Measurements from ENCODE around the gene WDR44. TPM values are rescaled to one million over a fixed set of nuclear protein-coding genes. Genes with fewer than 3 reads are reported as not detected.

Gene WDR44
- total RNA-seq, 2 experiments from 2014 or later: 19.5 to 21.0 TPM

DNA sequence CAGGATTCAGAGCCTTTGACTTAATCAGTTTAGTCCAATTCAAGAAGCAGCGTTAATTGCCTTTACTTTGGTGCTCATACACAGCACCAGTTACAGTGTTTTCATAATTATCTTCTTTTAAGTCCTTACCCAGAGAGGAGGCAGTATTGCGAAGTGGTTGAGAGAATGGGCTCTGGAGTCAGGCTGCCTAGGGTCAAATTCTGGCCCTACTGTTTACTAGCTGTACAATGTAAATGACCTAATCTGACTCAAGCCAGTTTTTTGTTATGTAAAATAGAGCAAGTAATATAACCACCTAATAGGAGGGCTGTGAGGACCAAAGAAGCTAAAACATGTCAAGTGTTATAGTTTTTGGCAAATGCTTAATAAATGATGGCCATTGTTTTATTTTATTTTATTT lies 27.6 kb downstream of the WDR44 start:
- H3K4me3 Mint-ChIP-seq: no peak overlapping the region
- CTCF ChIA-PET: no interaction called here
- DNase-seq (no peak), ATAC-seq (no peak)
- no peaks in the 10 kb centered on the region for H3K9me3 Mint-ChIP-seq (ENCODE audit: low read depth)
- no peaks in the 10 kb centered on the region for H3K27me3 Mint-ChIP-seq
- H3K4me1 Mint-ChIP-seq: no peaks in the 10 kb centered on the region
- H3K36me3 Mint-ChIP-seq: no peaks in the 10 kb centered on the region
- H3K27ac Mint-ChIP-seq: no peak overlapping the region

DNA sequence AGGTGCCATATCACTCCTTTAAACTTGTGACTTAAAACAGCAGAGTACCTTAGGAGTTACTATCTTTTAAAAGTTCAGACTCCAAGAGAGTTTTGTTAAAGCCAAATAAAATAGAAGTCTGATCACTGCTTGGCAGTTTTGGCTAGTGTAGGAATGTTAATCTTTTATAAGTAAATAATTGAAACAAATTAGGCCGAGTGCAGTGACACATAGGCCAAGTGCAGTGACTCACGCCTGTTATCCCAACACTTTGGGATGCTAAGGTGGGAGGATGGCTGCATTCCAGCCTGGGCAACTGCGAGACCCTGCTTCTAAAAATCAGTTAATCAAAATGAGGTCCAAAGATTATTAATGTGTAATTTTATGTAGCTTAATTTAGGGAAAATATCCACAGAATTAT lies 37.2 kb downstream of the WDR44 start:
- Mint-ChIP-seq H3K4me1 (no peaks in the 10 kb centered on the region), H3K9me3 (ENCODE audit: low read depth) (no peaks in the 10 kb centered on the region), H3K36me3 (peaks cover 8% of the 10 kb centered on the region), H3K27me3 (no peaks in the 10 kb centered on the region), H3K4me3 (no peak overlapping the region), H3K27ac (no peak overlapping the region)
- CTCF ChIA-PET: no interaction called here
- DNase-seq (no peak), ATAC-seq (no peak)

DNA sequence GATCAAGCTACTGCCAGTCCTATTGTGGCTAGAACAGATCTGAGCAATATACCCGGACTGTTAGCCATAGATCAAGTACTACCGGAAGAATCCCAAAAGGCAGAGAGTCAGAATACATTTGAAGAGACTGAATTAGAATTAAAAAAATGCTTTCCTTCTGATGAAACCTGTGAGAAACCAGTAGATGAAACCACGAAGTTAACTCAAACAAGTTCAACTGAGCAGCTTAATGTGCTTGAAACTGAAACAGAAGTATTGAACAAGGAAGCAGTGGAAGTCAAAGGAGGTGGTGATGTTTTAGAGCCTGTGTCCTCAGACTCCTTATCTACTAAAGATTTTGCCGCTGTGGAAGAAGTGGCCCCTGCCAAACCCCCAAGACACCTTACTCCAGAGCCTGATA lies 46.8 kb downstream of the WDR44 start:
- CTCF ChIA-PET: no interaction called here
- Mint-ChIP-seq H3K27me3 (no peaks in the 10 kb centered on the region), H3K36me3 (peaks cover 21% of the 10 kb centered on the region), H3K4me1 (peaks cover 6% of the 10 kb centered on the region), H3K27ac (peak overlapping the region; percentile 11), H3K9me3 (ENCODE audit: low read depth) (no peaks in the 10 kb centered on the region), H3K4me3 (no peak overlapping the region)
- DNase-seq (no peak), ATAC-seq (no peak)

DNA sequence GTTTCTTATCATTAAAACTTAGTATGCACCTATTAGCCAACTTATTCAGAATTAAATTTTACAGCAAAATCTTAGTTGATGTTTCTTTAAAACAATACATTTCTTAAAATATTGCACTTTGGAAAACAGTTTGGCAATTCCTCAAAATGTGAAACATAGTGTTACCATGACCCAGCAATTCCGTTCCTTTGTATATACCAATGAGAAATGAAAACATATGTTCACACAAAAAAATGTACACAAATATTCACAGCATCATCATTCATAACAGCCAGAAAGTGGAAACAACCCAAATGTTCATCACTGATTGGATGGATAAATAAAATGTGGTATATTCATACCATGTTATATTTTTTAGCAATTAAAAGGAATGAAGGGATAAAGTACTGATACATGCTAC lies 50.2 kb downstream of the WDR44 start:
- ATAC-seq: no peak
- Mint-ChIP-seq H3K9me3 (ENCODE audit: low read depth) (no peaks in the 10 kb centered on the region), H3K27ac (no peak overlapping the region), H3K36me3 (peaks cover 22% of the 10 kb centered on the region), H3K4me1 (peaks cover 6% of the 10 kb centered on the region), H3K4me3 (no peak overlapping the region), H3K27me3 (no peaks in the 10 kb centered on the region)
- no peak for DNase-seq
- CTCF ChIA-PET: no interaction called here

DNA sequence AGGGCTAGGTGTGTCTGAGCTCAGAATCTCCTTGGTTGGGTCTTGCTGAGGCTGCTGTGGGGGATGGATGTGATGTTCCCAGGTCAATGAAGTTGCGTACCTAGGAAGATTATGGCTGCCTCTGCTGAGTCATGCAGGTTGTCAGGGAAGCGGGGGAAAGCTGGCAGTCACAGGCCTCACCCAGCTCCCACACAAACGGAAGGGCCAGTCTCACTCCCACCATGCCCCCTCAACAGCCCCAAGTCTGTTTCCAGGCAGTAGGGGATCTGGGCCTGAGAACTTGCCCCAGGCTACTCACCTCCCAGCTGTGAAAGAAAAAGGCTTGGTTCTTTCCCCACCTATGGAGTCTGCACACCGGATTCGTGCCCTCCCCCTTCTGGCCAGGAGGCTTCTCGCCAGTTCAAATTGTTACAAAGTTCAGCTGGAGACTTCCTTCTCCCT lies 72.9 kb downstream of the WDR44 start:
- no peak overlapping the region for H3K4me3 Mint-ChIP-seq
- ATAC-seq (no peak), DNase-seq (no peak)
- peaks cover 14% of the 10 kb centered on the region for H3K36me3 Mint-ChIP-seq
- no peaks in the 10 kb centered on the region for H3K27me3 Mint-ChIP-seq
- no peak overlapping the region for H3K27ac Mint-ChIP-seq
- CTCF ChIA-PET: no interaction called here
- no peaks in the 10 kb centered on the region for H3K9me3 Mint-ChIP-seq (ENCODE audit: low read depth)
- peaks cover 15% of the 10 kb centered on the region for H3K4me1 Mint-ChIP-seq

DNA sequence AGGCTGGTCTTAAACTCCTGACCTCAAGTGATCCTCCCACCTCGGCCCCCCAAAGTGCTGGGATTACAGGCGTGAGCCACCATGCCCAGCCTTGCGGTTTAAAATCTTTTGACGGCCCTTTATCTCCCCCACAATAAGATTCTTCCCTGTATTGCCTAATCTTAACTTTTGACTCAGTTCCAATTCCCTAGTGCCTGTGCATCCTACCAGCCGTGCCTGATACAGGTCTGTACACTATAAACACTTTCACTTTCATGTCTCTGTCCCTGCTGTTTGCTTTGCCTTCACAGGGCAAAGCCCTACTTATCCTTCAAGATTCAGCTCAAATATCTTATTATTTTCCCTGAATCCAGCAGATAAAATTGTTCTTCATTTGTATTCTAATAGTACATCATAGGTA lies 74.6 kb downstream of the WDR44 start:
- Mint-ChIP-seq H3K9me3 (ENCODE audit: low read depth) (no peaks in the 10 kb centered on the region), H3K27me3 (no peaks in the 10 kb centered on the region), H3K4me1 (peaks cover 15% of the 10 kb centered on the region), H3K27ac (no peak overlapping the region), H3K4me3 (no peak overlapping the region), H3K36me3 (peaks cover 17% of the 10 kb centered on the region)
- CTCF ChIA-PET: no interaction called here
- ATAC-seq (peak; percentile 36), DNase-seq (no peak)

DNA sequence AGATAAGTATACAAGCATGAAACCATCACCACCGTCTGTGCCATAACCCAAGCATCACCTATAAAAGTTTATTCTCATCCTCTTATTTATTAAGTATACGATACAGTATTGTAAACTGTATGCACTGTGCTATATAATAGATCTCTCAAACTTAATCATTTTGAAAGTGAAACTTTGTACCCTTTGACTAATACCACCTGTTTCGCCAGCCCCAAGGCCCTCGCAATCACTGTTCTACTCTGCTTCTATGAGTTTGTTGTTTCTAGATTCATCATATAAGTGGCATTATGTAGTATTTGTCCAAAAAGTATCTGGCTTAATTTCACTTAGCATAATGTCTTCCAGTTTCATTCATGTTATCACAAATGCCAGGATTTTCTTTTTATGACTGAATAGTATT lies 77.7 kb downstream of the WDR44 start:
- H3K4me3 Mint-ChIP-seq: no peak overlapping the region
- CTCF ChIA-PET: no interaction called here
- no peaks in the 10 kb centered on the region for H3K9me3 Mint-ChIP-seq (ENCODE audit: low read depth)
- peaks cover 14% of the 10 kb centered on the region for H3K4me1 Mint-ChIP-seq
- peaks cover 14% of the 10 kb centered on the region for H3K36me3 Mint-ChIP-seq
- DNase-seq (peak; percentile 42), ATAC-seq (peak; percentile 96)
- H3K27me3 Mint-ChIP-seq: no peaks in the 10 kb centered on the region
- peak overlapping the region; percentile 21 for H3K27ac Mint-ChIP-seq

DNA sequence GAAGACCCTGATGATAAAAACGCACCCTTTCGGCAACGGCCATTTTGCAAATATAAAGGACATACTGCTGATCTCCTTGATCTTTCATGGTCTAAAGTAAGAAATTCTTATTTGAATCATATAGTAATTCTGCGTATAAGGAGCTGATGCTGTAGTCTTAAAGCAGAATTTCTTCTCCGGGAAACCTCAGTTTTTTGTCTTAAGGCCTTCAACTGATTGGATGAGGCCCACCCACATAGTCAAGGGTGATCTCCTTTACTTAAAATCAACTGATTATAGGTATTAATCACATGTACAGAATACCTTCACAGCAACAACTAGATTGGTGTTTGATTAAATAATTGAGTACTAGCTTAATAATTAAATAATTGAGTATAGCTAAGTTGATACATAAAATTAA lies 86.9 kb downstream of the WDR44 start:
- no peak overlapping the region for H3K4me3 Mint-ChIP-seq
- ATAC-seq: no peak

DNA sequence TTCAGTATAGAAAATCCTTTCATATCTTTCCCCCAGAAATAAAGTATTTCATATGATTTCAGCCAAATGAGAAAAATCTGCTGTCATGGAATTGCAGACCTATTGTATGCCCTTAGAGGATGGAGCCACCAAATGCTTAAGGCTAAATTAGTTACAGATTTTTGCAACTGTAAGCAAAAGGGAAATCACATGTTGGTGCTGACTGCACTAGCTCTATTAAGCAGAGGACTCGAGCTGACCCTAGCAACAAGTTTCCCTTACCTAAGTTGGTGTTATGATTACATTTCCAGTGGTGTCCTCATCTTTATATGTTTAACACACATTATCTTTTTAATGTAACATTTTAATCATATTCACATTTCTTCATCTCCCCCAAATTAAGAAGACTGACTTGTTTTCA lies 91.4 kb downstream of the WDR44 start:
- H3K4me1 Mint-ChIP-seq: no peaks in the 10 kb centered on the region
- CTCF ChIA-PET: no interaction called here
- no peak overlapping the region for H3K27ac Mint-ChIP-seq
- H3K27me3 Mint-ChIP-seq: no peaks in the 10 kb centered on the region
- DNase-seq: no peak
- ATAC-seq: no peak
- H3K4me3 Mint-ChIP-seq: no peak overlapping the region
- H3K36me3 Mint-ChIP-seq: peaks cover 13% of the 10 kb centered on the region
- no peaks in the 10 kb centered on the region for H3K9me3 Mint-ChIP-seq (ENCODE audit: low read depth)

More for the DNA sequence above, 86.9 kb downstream of the WDR44 start:
- CTCF ChIA-PET: no interaction called here
- H3K4me1 Mint-ChIP-seq: no peaks in the 10 kb centered on the region
- no peak overlapping the region for H3K27ac Mint-ChIP-seq
- DNase-seq: no peak
- H3K9me3 Mint-ChIP-seq (ENCODE audit: low read depth): no peaks in the 10 kb centered on the region
- H3K36me3 Mint-ChIP-seq: peaks cover 22% of the 10 kb centered on the region
- no peaks in the 10 kb centered on the region for H3K27me3 Mint-ChIP-seq

DNA sequence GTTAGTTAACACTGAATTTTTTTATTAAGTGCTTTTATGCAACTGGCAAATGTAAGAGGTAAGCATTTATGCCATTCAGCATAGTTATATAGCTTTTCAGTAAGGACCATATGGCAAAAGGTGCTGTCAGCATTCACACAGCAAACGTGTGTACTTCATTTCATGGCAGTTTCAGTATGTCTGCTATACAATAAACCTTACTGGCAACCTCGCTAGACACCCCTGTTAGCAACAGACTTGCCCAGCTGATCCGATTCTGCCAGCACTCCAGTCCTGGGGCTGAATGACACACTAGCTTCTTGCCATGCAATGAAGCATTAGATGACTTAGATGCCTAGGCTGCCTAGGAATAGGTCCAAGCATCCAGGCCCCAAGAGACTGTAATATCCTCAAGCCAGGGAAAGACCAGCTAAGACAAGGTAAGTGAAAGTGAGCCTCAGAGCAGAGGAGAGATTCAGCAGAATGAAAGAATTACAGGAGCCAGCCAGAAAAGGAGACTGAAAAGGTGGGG lies 102.4 kb downstream of the WDR44 start:
- Mint-ChIP-seq H3K9me3 (ENCODE audit: low read depth) (no peaks in the 10 kb centered on the region), H3K27me3 (no peaks in the 10 kb centered on the region), H3K4me3 (no peak overlapping the region), H3K27ac (no peak overlapping the region), H3K36me3 (peaks cover 11% of the 10 kb centered on the region), H3K4me1 (no peaks in the 10 kb centered on the region)
- ATAC-seq (no peak), DNase-seq (no peak)
- CTCF ChIA-PET: no interaction called here

DNA sequence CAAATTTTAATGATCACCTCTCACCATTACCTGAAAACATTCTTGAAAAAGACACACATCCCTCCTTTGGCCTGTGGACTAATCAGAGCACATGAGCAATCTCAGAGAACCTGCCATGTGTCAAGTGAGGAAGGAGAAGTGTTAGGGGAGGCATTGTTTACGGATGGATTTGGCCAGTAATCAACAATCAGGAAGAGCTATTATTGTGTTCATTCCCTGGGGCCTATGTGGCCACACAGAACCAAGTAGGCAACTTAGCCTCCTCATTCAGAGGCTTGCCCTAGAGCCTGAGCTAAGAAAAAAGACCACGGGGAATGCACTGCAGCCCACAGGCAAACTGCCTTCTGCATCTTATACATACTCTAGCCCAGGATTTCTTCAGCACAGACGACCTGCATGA lies 109.1 kb downstream of the WDR44 start:
- Mint-ChIP-seq H3K4me3 (no peak overlapping the region), H3K4me1 (peaks cover 4% of the 10 kb centered on the region)
- CTCF ChIA-PET: no interaction called here

DNA sequence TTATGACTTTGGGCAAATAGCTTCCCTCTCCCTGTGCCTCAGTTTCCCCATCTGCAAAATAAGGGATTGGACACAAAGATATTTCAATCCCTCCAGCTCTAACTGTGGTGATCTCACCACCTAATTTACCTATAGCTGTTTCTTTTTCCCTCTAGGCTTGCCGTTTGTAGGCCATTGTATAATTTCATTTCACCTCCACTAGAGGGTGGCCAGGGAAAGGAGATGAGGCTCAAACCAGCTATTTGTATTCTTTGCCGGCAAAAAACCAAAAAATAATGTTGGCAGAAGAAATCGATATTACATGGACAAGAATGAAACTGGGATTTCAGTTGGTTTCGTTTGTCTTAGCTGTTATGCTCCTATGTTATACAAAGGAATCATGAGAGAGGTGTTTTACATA lies 113.6 kb downstream of the WDR44 start:
- ATAC-seq (peak; percentile 69), DNase-seq (peak; percentile 39)
- no peaks in the 10 kb centered on the region for H3K27me3 Mint-ChIP-seq
- H3K36me3 Mint-ChIP-seq: no peaks in the 10 kb centered on the region
- H3K9me3 Mint-ChIP-seq (ENCODE audit: low read depth): no peaks in the 10 kb centered on the region
- CTCF ChIA-PET: interaction anchor here (0.8 to 2.2 kb wide), 9 partner anchors 12 to 141 kb away, joined by 3 to 24 read pairs (median 3); partner anchors contain the start of gene DOCK11
- no peak overlapping the region for H3K27ac Mint-ChIP-seq
- H3K4me1 Mint-ChIP-seq: peaks cover 4% of the 10 kb centered on the region
- no peak overlapping the region for H3K4me3 Mint-ChIP-seq

More for the DNA sequence above, 109.1 kb downstream of the WDR44 start:
- DNase-seq (no peak), ATAC-seq (no peak)
- Mint-ChIP-seq H3K9me3 (ENCODE audit: low read depth) (no peaks in the 10 kb centered on the region), H3K36me3 (peaks cover 9% of the 10 kb centered on the region), H3K27ac (no peak overlapping the region), H3K27me3 (no peaks in the 10 kb centered on the region)

DNA sequence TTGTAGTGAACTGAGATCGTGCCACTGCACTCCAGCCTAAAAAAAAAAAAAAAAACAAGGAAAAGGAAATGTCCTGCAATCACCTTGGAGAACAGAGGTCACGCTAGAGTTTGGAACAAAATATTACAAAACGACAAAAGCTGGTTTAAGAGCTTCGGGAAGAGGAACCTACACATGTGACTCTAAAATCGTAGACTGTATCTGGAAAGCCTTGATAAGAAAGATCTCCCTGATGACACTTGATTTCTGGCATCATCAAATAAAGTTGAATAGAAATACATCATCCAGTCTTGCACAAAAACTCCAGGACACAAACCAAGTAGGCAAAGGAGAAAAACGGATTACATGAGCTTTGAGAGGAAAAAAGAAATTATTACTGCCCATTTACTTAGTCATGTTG lies 118.6 kb downstream of the WDR44 start:
- no peak overlapping the region for H3K4me3 Mint-ChIP-seq
- H3K4me1 Mint-ChIP-seq: peaks cover 2% of the 10 kb centered on the region
- H3K27me3 Mint-ChIP-seq: no peaks in the 10 kb centered on the region
- ATAC-seq (no peak), DNase-seq (no peak)
- H3K27ac Mint-ChIP-seq: no peak overlapping the region
- H3K36me3 Mint-ChIP-seq: no peaks in the 10 kb centered on the region
- H3K9me3 Mint-ChIP-seq (ENCODE audit: low read depth): no peaks in the 10 kb centered on the region
- CTCF ChIA-PET: no interaction called here

DNA sequence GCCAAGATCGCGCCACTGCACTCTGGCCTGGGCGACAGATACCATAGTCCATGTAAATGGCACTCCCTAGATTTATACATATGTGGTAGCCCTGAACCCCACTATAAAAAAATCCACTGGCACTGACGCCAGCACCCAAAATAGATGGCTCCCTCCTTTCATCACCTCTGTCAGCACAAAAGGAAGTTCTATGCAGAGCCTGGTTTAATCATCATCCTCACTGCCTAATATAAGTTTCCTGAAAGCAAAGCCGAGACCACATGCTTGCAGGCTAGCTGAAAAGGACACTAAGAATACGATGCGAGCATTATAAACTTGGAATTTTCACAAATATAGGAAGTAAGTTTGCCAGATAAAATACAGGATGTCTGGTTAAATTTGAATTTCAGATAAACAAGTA lies 122.2 kb downstream of the WDR44 start:
- Mint-ChIP-seq H3K4me1 (no peaks in the 10 kb centered on the region), H3K4me3 (no peak overlapping the region), H3K36me3 (no peaks in the 10 kb centered on the region), H3K27ac (no peak overlapping the region), H3K9me3 (ENCODE audit: low read depth) (no peaks in the 10 kb centered on the region), H3K27me3 (no peaks in the 10 kb centered on the region)
- no peak for DNase-seq
- CTCF ChIA-PET: no interaction called here
- no peak for ATAC-seq
